HG02763 (cell line): ENCODE data around the gene STRIP1.

Experiments used
- ATAC-seq: cut with Tn5 transposase; IDR thresholded peaks from one replicate; pipeline ENCODE4 v1.9.1; 2021; ENCODE audit warnings: mild to moderate bottlenecking, moderate library complexity; ENCODE audit not compliant: unreplicated experiment

Gene STRIP1

GRCh38 chr1:110091381-110091780 is 57.0 kb downstream of the STRIP1 start:
- ATAC-seq = no peak

GRCh38 chr1:110091791-110092190 is 57.4 kb downstream of the STRIP1 start:
- ATAC-seq = no peak

DNA sequence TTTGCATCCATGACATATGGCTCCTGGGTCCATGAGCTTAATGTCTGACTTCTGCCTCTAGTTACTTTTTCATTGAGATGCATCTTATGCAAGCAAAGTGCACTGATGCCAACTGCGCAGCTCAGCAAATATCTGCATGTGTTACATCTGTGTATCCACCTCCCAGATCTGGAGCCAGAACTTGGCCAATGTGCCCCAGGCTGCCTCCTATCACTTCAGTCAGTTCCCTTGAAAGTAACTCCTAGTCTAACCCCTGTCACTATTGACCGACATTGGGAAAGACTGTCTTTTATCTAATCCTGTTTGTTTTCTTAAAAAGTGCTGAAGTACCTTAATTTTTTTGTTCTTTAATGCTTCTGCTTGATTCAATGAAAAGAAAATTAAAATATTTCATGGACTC is 58.6 kb downstream of the STRIP1 start:
- ATAC-seq = no peak

DNA sequence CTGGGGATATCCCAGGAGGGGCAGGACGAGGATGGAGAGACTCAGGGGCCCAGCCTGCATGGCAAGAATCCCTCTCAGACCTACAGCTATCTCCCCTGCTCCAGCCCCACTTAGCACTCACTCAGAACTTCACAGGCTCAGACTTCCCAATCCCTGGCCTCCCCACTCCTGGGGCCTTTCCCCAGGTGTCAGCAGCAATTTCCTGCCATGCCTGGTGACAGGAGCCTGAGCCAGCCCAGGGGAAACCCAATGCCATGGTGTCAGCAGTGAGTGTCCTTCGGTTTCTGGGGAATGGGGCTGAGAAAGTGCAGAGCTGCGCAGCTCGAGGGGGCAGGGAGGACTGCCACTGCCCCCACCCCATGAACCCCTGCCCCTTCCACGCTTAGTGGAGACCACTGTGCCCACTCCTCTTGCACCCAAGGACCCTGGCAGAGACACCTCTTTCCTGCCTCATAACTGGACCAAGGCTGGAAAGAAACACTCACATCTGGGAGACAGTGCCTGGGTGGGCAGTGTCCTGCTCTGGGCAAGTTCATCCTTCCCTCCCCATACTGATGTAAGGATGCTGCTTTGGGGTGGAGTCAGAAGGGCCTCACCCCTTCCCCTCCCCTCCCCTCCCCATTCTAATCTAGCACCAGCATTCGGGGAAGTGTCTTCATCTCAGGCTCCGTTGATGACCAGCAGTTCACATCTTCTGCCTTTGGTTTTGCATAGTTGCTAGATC is 60.7 kb downstream of the STRIP1 start:
- no peak for ATAC-seq

DNA sequence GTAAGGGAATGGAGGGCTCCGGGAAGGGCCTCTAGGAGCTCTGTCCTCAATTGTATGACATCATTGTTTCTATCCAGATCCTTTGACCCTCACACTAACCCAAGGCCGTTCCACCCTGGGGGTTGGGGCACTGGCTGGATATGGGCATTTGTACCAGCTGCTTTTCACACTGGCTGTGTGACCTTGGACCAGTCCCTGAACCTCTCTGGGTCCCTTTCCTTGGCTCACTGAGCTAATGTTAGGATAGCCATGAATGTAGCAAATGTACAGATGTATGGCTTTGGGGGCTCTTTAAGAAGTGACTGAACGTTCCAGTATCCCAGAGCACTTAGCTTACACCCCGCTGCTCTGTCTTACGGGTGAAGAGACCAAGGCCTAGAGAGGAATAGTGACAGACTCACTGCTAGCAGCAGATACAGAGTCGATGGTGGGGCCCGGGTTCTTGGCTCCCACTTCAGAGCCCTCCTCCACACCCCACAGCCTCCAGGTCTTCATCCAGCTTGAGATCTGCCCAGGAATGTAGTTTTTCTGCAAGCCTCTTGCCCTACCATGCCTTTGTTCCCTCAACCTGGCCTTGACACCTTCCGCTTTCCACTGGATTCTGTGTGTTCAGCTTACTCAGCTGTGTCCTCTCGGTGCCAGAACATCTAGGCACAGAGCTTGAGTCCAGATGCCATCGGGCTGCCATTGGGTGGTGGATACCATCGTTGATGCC is 63.2 kb downstream of the STRIP1 start:
- no peak for ATAC-seq

DNA sequence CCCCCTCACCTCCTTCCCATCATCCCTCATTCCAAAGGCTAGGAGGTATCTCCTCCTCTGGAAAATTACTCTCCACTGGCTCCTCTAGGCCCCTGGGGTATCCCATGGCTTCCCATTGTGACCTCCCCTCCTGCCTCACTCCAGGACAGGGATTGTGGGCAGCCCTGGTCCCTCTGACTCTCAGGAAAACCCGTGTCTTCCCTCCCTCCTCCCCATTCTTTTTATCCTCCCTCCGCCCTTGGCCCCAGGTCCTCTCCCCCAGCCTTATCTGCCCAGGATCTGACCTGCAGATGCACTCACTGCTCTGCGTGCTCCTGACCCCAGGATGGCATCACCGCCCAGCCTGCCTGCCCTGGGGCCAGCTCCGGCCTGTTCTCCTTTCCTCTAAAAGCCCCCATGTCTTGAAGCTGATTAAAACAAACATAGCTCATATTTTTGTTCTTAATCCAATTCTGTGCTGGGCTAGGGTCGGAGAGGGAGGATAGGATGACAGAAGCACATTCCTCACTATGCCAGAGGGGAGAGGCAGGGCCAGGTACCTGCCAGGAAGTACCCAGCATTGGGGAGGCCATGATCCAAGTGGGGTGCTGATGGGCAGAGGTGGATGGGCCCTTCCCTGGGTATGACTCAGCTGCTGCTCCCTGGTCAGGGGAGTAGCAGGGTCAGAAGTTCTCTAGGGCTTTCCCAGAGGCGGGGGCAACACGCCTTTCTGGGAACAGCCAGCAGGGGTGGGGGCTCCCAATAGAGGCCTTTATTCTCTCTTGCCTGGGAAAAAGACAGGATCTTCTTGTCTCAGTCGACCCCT is 64.0 kb downstream of the STRIP1 start:
- ATAC-seq = no peak

DNA sequence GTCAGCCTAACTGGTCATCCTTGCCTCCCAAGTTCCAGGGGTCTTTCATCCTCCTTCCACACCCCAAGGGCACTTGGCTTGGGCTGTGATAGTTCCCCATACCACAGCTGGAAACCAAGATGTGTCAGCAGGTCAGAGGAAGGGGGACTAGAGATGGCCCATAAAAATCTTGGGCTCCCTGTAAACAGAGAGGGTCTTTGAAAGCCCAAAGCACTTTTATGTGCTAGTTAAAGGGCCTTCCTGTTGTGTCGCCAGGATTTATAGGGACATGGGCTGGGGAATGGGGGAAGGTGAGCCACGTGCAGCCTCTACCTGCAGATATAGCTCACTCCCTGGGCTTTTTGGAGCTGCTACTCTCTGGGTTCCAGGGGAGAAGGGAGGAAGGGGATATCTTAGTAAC is 65.9 kb downstream of the STRIP1 start:
- ATAC-seq = no peak

GRCh38 chr1:110102081-110102480 is 67.7 kb downstream of the STRIP1 start:
- no peak for ATAC-seq
